ENCODE data around the gene SHLD1.

GRCh38 chr20:5793916-5794315, 43.7 kb downstream of the SHLD1 start:
- TF ChIP-seq, protein P1, sequence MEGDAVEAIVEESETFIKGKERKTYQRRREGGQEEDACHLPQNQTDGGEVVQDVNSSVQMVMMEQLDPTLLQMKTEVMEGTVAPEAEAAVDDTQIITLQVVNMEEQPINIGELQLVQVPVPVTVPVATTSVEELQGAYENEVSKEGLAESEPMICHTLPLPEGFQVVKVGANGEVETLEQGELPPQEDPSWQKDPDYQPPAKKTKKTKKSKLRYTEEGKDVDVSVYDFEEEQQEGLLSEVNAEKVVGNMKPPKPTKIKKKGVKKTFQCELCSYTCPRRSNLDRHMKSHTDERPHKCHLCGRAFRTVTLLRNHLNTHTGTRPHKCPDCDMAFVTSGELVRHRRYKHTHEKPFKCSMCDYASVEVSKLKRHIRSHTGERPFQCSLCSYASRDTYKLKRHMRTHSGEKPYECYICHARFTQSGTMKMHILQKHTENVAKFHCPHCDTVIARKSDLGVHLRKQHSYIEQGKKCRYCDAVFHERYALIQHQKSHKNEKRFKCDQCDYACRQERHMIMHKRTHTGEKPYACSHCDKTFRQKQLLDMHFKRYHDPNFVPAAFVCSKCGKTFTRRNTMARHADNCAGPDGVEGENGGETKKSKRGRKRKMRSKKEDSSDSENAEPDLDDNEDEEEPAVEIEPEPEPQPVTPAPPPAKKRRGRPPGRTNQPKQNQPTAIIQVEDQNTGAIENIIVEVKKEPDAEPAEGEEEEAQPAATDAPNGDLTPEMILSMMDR (IDR thresholded peaks at IDR 0.05; ENCODE audit: poor library complexity) = no peak
- no peak for TF ChIP-seq EZH2 (IDR thresholded peaks at IDR 0.05; ENCODE audit: borderline replicate concordance)
